Testis (tissue), 3 donors: Measurements from ENCODE around the gene P2RX6. TPM values are rescaled to one million over a fixed set of nuclear protein-coding genes. Genes with fewer than 3 reads are reported as not detected.
"Not testable (repeated sequence)": the region's sequence is repeated elsewhere in the genome, so short reads cannot be mapped to it uniquely, and the experiment has no call there.

Experiments used
- DNase-seq: peaks from one replicate; pipeline ENCODE4 v3.0.0-alpha.2; 2019
- H3K27ac ChIP-seq, 2 donors: fragments of 200-600 bp; sonication (generic); one replicate each; pipeline ENCODE4 v1.5.1; 2019
- H3K27me3 ChIP-seq: fragments of 200-600 bp; sonication (generic); one replicate; pipeline ENCODE4 v1.5.1; 2019
- H3K36me3 ChIP-seq: fragments of 200-600 bp; sonication (generic); one replicate; pipeline ENCODE4 v1.5.1; 2017; ENCODE audit warnings: low read depth; ENCODE audit errors: missing control alignments
- H3K4me1 ChIP-seq: fragments of 200-600 bp; sonication (generic); one replicate; pipeline ENCODE4 v1.5.1; 2019
- H3K4me3 ChIP-seq, 2 donors: fragments of 200-600 bp; sonication (generic); one replicate each; pipeline ENCODE4 v1.5.1; 2017 to 2019
- H3K9me3 ChIP-seq: fragments of 200-600 bp; sonication (generic); one replicate; pipeline ENCODE4 v1.5.1; 2017
- POLR2A ChIP-seq: fragments of 450-650 bp; IDR thresholded peaks from one replicate; pipeline ENCODE4 v1.6.1; 2017; ENCODE audit warnings: antibody characterized with exemption, mild to moderate bottlenecking, moderate library complexity
- WGBS, 2 donors: methylation state at CpG; one replicate each; pipeline ENCODE4 v1.1.5; 2018; 5-methylcytosine and 5-hydroxymethylcytosine counted together
- intact Hi-C: fragments of 100-400 bp; cut with DNase I; formaldehyde crosslinking; loops from one replicate; pipeline ENCODE4 v1.15.1; 2023; ENCODE audit warnings: low total_unique reads
- polyA plus RNA-seq: library from polyadenylated mRNA; stranded (reverse); fragments of 350-450 nt; fragmentation: Illumina TruSeq; extraction: RNeasy Lipid Tissue Mini Kit (QIAGEN cat#74804); gene quantifications from one replicate; pipeline ENCODE4 v1.2.3, GENCODE V29; 2014; ENCODE audit warnings: low read depth, low replicate concordance; ENCODE audit not compliant: insufficient read depth
- total RNA-seq, 2 donors: library from RNA; depleted of rRNA; stranded (reverse); fragments of >200 nt; gene quantifications; one replicate each; pipeline ENCODE4 v1.2.3, GENCODE V29; 2016
- TF ChIP-seq, protein P1 (sequence below), 3 experiments: fragments of 450-650 bp in 2 of 3; fragments of 200-600 bp in 1 of 3; sonication (generic) in 1 of 3; IDR thresholded peaks; one replicate each; pipeline ENCODE4 v1.5.1; 2016 to 2019; ENCODE audit warnings: antibody characterized with exemption in 3 of 3, mild to moderate bottlenecking in 2 of 3, moderate library complexity in 1 of 3

P2RX6 gene
- total and polyA plus RNA-seq, 3 donors from 2014 or later: 5.2 to 24.0 (median 7.0) TPM

DNA sequence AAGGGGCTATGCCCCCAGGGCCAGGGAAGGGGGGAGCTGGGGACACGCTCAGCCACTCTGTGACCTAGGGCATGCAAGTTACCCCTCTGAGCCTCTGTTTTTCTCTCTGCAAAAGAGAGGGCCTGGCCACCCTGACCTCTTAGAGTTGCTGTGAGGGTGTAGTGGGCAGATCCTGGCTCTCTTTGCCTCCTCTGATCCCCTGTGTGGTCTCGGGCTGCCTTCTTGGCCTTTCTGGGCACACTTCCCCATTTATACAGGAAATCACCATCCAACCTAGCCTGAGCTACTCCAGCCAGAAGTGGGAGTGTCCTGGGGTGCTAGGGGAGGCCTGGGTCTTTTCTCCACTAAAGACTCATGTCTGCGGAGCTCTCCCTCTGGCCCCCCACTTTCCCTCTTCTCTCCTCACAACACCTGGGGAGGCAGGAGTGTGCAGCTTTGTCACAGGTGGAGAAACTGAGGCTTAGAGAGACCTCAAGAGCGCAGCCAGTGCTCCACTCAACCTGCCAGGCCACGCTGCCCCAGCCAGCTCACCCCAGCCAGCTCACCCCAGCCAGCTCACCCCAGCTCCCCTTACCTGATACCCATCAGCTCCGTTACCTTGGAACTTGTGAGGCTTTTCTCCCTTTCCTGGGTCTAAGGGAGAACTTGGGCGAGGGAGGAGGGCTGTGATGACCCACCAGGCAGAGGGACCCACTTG, 46.5 kb upstream of the P2RX6 start:
- Histone ChIP-seq H3K27me3 (no peaks in the 10 kb centered on the region), H3K9me3 (no peaks in the 10 kb centered on the region), H3K4me3 (no peak overlapping the region), H3K36me3 (no peaks in the 10 kb centered on the region), H3K4me1 (peaks cover 10% of the 10 kb centered on the region), H3K27ac (no peak overlapping the region)
- WGBS, 2 donors: 76 to 85% methylated on average over 7 of the region's 7 CpGs
- intact Hi-C loops: no loop called here
- no peak for DNase-seq
- TF ChIP-seq, protein P1, sequence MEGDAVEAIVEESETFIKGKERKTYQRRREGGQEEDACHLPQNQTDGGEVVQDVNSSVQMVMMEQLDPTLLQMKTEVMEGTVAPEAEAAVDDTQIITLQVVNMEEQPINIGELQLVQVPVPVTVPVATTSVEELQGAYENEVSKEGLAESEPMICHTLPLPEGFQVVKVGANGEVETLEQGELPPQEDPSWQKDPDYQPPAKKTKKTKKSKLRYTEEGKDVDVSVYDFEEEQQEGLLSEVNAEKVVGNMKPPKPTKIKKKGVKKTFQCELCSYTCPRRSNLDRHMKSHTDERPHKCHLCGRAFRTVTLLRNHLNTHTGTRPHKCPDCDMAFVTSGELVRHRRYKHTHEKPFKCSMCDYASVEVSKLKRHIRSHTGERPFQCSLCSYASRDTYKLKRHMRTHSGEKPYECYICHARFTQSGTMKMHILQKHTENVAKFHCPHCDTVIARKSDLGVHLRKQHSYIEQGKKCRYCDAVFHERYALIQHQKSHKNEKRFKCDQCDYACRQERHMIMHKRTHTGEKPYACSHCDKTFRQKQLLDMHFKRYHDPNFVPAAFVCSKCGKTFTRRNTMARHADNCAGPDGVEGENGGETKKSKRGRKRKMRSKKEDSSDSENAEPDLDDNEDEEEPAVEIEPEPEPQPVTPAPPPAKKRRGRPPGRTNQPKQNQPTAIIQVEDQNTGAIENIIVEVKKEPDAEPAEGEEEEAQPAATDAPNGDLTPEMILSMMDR (IDR thresholded peaks at IDR 0.05): no peak
- no peak for TF ChIP-seq POLR2A

DNA sequence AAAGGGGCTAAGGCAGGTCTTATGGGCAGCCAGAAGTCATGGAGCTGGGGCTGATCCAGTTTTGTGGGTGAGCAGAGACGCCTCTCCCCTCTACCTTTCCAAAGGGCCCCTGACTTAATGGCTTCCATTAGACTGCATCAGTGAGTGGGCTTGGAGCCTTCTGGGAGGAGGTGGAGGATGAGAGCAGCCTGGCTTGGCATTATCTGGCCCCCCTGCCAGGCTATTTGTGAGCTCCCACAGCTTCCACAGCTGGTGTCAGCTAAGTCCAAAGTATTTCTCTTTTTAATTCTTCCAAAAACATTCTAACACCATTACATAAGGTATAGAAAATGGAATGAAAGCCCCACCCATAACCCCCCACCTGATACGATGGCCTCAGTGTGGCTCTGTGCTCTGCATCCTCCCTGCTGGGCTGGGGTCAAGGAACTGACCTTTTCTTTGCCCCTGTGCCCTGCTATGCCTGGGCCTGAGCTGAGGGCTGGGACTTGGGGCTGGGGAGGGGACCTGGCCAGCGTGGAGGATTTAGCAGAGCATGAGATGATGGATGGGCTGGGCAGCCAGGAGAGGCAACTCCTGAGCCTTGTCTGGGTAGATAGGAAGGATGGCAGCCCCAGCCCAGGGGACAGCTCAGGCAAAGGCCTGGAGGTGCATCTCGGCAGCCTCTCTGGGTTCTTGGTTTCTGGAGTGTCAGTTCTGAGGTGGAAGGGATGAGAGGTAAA, 43.9 kb upstream of the P2RX6 start:
- H3K4me1 ChIP-seq: no peaks in the 10 kb centered on the region
- no peaks in the 10 kb centered on the region for H3K36me3 ChIP-seq
- TF ChIP-seq, protein P1 (IDR thresholded peaks at IDR 0.05): no peak
- TF ChIP-seq POLR2A: no peak
- H3K9me3 ChIP-seq: no peaks in the 10 kb centered on the region
- H3K27me3 ChIP-seq: no peaks in the 10 kb centered on the region
- intact Hi-C loops: no loop called here
- H3K27ac ChIP-seq: no peak overlapping the region
- DNase-seq: no peak
- WGBS, 2 donors: 81 to 83% methylated on average over 3 to 4 of the region's 4 CpGs
- no peak overlapping the region for H3K4me3 ChIP-seq

DNA sequence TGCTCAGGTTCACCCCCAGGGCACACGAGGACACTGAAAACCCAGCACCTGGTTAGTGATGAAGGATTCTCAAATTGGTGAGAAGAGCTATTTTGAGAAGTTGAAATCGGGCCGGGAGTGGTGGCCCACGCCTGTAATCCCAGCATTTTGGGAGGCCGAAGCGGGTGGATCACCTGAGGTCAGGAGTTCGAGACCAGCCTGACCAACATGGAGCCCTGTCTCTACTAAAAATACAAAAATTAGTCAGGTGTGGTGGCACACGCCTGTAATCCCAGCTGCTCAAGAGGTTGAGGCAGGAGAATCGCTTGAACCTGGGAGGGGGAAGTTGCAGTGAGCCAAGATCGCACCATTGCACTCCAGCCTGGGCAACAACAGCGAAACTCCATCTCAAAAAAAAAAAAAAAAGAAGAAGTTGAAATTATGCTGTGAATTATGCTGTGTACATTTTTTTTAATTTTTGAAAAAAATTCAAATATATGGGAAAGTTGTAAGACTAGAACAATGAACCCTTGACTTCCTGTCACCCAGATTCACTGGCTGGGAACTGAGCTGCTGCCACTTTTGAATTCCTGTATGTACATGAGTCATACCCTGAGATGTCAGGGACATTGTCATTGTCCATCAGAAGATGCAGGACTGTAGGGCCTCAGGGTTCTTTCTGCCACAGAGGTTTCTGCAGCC, 42.8 kb upstream of the P2RX6 start:
- H3K36me3 ChIP-seq, H3K9me3 ChIP-seq, H3K4me1 ChIP-seq, DNase-seq, H3K4me3 ChIP-seq, H3K27me3 ChIP-seq, intact Hi-C loops, H3K27ac ChIP-seq: not testable (repeated sequence)
- 87 to 94% methylated on average over 11 of the region's 11 CpGs for WGBS, 2 donors

DNA sequence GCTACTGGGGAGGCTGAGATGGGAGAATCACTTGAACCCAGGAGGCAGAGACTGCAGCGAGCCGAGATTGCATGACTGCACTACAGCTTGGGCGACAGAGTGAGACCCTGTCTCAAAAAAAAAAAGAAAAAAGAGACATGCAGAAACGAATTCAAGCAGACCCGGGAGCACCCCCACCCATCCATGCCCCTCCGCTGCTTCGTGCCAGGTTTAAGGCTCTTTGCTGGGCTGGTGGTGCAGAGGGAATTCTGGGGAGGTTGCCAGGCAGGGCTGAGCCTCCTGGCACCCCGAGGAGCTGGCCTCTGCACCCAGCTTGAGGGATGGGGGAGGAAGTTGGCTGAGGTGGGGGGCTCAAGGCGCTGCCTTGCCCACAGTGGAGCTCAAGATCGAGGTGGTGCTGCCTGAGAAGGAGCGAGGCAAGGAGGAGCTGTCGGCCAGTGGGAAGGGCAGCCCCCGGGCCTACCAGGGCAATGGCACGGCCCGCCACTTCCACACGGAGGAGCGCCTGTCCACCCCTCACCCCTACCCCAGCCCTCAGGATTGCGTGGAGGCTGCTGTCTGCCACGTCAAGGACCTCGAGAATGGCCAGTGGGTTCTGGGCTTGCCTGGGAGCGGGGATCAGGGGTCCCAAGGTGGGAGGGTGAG, 41.9 kb upstream of the P2RX6 start:
- H3K9me3 ChIP-seq: no peaks in the 10 kb centered on the region
- no peaks in the 10 kb centered on the region for H3K4me1 ChIP-seq
- intact Hi-C loops: no loop called here
- no peak overlapping the region for H3K4me3 ChIP-seq
- TF ChIP-seq, protein P1 (IDR thresholded peaks at IDR 0.05): no peak
- no peak for TF ChIP-seq POLR2A
- 72 to 87% methylated on average over 16 to 17 of the region's 21 CpGs for WGBS, 2 donors
- no peaks in the 10 kb centered on the region for H3K36me3 ChIP-seq
- H3K27ac ChIP-seq: no peak overlapping the region
- DNase-seq: no peak
- no peaks in the 10 kb centered on the region for H3K27me3 ChIP-seq
